Retinal pigment epithelial cell (primary cell): ENCODE measurements around the gene VENTX.

ENCODE experiments used
- DNase-seq: peaks from one replicate; pipeline ENCODE4 v3.0.0-alpha.2; 2010; ENCODE audit warnings: low read depth
- H3K4me3 ChIP-seq: 2 replicates; pipeline ENCODE4 v1.5.1; 2011; ENCODE audit warnings: mild to moderate bottlenecking, low read length, control low read depth, moderate library complexity
- CTCF ChIP-seq: conservative IDR thresholded peaks from 2 replicates; pipeline ENCODE4 v1.5.1; 2011; ENCODE audit warnings: low read depth, low read length, control low read depth, inconsistent platforms

The VENTX gene

GRCh38 chr10:133246236-133246626 lies 8.6 kb downstream of the VENTX start:
- DNase-seq = no peak
- no peak overlapping the region for H3K4me3 ChIP-seq
- TF ChIP-seq CTCF = no peak

GRCh38 chr10:133247681-133248333 lies 10.2 kb downstream of the VENTX start:
- DNase-seq = no peak
- no peak for TF ChIP-seq CTCF
- no peak overlapping the region for H3K4me3 ChIP-seq

GRCh38 chr10:133248334-133248715 lies 10.7 kb downstream of the VENTX start:
- DNase-seq = no peak
- H3K4me3 ChIP-seq = no peak overlapping the region
- no peak for TF ChIP-seq CTCF

GRCh38 chr10:133249094-133249780 lies 11.6 kb downstream of the VENTX start:
- no peak for TF ChIP-seq CTCF
- no peak overlapping the region for H3K4me3 ChIP-seq
- no peak for DNase-seq

GRCh38 chr10:133249975-133250754 lies 12.5 kb downstream of the VENTX start:
- no peak overlapping the region for H3K4me3 ChIP-seq
- TF ChIP-seq CTCF = no peak
- DNase-seq = no peak

- DNase-seq = no peak
- no peak overlapping the region for H3K4me3 ChIP-seq
- no peak for TF ChIP-seq CTCF
Measured at GRCh38 chr10:133251388-133252222, 13.9 kb downstream of the VENTX start.
